HPDE6-E6E7 (cell line): ENCODE measurements around the gene CCR3.

Experiments
- DNase-seq: peaks from one replicate; pipeline ENCODE4 v3.0.0; 2011; ENCODE audit warnings: missing footprints; ENCODE audit errors: extremely low spot score

Gene CCR3

GRCh38 chr3:46298871-46299607 lies 56.8 kb downstream of the CCR3 start:
- no peak for DNase-seq

GRCh38 chr3:46299608-46300460 lies 57.6 kb downstream of the CCR3 start:
- DNase-seq: no peak

DNA sequence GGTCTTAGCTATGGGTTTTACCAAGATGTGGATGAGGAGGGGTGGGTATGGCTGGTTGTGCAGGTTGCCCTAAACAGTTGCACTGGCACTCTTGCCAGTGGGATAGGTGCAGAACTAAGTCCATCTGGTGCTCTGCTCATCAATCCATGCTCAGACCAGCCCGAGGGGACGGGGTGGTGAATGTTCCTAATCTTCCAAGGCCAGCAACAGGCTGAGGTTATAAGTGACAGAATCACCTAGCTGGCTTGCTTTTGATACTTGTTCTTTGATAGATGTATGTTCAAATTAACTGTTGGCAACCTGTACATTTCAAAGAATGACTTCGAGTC lies 58.2 kb downstream of the CCR3 start:
- no peak for DNase-seq

GRCh38 chr3:46301122-46301835 lies 59.0 kb downstream of the CCR3 start:
- DNase-seq: no peak

DNA sequence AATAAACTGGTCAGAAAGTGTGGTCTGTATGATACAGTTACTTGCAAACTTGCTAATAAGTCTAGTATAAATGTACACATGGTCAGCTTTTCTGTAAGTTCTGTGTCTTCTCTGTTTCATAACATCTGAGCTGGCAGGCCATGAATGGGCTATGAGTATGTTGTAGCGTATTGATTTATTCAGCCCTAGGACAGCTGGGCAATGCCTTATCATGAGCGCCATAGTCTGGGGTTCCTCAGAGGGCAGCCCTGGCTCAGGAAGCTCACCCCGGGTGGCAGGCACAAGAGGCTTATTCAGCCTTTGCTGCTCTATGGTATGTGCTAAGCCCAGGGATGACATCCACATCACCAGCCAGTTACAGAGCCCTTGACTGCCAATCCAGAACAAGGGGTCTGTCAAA lies 61.0 kb downstream of the CCR3 start:
- DNase-seq: no peak

DNA sequence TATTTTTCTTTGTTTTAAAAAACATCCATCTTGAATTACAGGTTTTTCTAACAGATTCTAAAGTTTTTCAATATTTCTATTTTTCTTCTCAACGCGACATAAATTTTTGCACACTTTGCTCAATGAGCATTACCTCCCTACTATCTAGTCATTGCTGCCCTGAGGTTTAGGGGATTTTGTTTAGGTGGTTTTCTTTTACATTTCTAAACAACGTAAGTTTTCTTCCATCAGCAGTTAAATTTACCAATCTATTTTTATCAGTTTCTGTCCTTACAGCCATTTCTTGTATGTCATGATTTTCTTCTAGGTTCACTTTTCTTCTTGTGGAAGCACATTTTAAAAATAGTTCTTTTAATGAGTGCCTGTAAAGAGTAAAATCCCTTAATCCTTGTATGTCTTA lies 62.5 kb downstream of the CCR3 start:
- no peak for DNase-seq

DNA sequence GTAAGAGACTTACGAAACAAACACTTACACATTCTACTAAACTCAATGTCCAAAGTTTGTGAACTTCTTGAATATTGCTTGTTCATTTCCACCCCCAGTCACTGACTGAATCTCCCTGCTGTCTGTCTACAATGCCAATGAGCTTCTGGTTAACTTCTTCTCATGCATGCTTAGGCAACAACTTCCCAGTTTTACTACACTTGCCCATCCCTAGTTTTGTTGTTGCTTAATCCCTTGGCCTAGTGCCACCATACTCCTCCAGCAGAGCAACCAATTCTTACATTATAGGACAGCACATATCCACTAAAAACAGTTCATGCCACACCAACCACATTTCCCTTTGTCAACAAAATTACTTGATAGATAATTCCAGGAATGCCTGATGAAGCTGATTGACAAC lies 70.7 kb downstream of the CCR3 start:
- DNase-seq: no peak

DNA sequence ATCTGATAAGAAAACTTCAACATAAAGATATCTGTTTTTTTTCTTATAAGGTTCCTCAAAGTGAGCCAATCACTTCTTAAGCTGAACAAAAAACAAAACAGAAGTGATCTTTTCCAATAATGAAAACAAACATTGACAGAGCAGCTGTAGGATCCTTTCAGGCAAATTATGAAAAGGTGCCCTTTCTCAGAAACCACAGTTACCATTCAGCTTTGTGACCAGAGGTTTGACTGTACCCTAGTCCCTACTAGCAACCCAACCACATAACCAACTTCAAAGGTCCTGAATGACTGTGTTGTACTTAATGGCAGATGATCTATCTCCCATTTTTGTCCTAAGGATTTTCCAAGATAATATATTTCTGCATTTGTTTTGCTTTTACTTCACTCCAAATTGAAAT lies 72.3 kb downstream of the CCR3 start:
- DNase-seq: no peak

DNA sequence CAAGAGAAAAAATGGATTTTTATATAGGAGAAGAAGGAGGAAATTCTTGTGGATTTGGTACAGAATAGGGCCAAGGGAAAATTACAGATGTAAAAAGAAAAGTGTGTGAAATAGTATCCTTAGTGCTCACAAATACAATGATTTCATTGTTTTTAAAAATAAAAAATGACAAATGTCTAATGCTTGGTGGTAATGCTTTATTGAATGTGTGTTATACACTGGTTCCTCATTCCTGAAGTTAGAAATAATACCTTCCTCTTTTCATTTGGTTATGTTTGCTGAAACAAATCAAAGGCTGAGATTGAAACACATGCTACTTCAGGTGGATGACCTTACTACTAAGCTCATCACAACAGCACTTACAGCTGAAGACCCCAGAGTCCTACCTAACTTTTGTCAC lies 73.9 kb downstream of the CCR3 start:
- no peak for DNase-seq
